Fibroblast of lung (primary cell): Measurements from ENCODE around the gene UNC13B. TPM values are rescaled to one million over a fixed set of nuclear protein-coding genes. Genes with fewer than 3 reads are reported as not detected.
"Not testable (repeated sequence)": the region's sequence is repeated elsewhere in the genome, so short reads cannot be mapped to it uniquely, and the experiment has no call there.

Experiments
- DNase-seq, 2 donors: peaks; one replicate each; pipeline versions ENCODE4 v3.0.0 to v3.0.0-alpha.2; 2010; ENCODE audit warnings: low read depth in 2 of 2
- H2AFZ ChIP-seq: 2 replicates; pipeline ENCODE4 v1.5.1; 2012; ENCODE audit warnings: low read length, control low read depth, inconsistent platforms
- H3K27ac ChIP-seq: 2 replicates; pipeline ENCODE4 v1.5.1; 2011; ENCODE audit warnings: low read length, control low read depth; ENCODE audit not compliant: insufficient read depth
- H3K27me3 ChIP-seq: 2 replicates; pipeline ENCODE4 v1.5.1; 2011; ENCODE audit warnings: mild to moderate bottlenecking, low read length; ENCODE audit not compliant: control insufficient read depth, insufficient read depth
- H3K36me3 ChIP-seq: 2 replicates; pipeline ENCODE4 v1.5.1; 2011; ENCODE audit warnings: low read length; ENCODE audit not compliant: control insufficient read depth, insufficient read depth
- H3K4me1 ChIP-seq: 2 replicates; pipeline ENCODE4 v1.5.1; 2011; ENCODE audit warnings: low read length; ENCODE audit not compliant: control insufficient read depth, insufficient read depth; ENCODE audit errors: extremely low read depth
- H3K4me2 ChIP-seq: 2 replicates; pipeline ENCODE4 v1.5.1; 2011; ENCODE audit warnings: low read length, control low read depth; ENCODE audit not compliant: insufficient read depth; ENCODE audit errors: extremely low read depth
- H3K4me3 ChIP-seq, 4 experiments: fragments of 200-600 bp in 1 of 4; sonication (generic) in 1 of 4; replicated peaks in 1 of 4; 2 replicates each; pipeline ENCODE4 v1.5.1; 2011 to 2016; ENCODE audit warnings: low read length in 4 of 4, low read depth in 3 of 4, mild to moderate bottlenecking in 3 of 4, control low read depth in 2 of 4, inconsistent platforms in 1 of 4, mixed read lengths in 1 of 4; ENCODE audit not compliant: insufficient read depth in 1 of 4; ENCODE audit errors: control extremely low read depth in 1 of 4
- H3K79me2 ChIP-seq: 2 replicates; pipeline ENCODE4 v1.5.1; 2012; ENCODE audit warnings: mild to moderate bottlenecking, low read length, inconsistent platforms; ENCODE audit not compliant: control insufficient read depth, insufficient read depth
- H3K9ac ChIP-seq: 2 replicates; pipeline ENCODE4 v1.5.1; 2011; ENCODE audit warnings: mild to moderate bottlenecking, low read length, control low read depth; ENCODE audit not compliant: insufficient read depth
- H3K9me3 ChIP-seq: 2 replicates; pipeline ENCODE4 v1.5.1; 2012; ENCODE audit warnings: low read depth, low read length; ENCODE audit not compliant: control insufficient read depth, insufficient read depth
- H4K20me1 ChIP-seq: 2 replicates; pipeline ENCODE4 v1.5.1; 2011; ENCODE audit warnings: low read length; ENCODE audit not compliant: control insufficient read depth, insufficient read depth; ENCODE audit errors: extremely low read depth
- CTCF ChIP-seq, 2 donors: IDR thresholded peaks in 1 of 2; conservative IDR thresholded peaks in 1 of 2; 1 replicate in 1 of 2; 2 replicates in 1 of 2; pipeline ENCODE4 v1.5.1; 2011 to 2012; ENCODE audit warnings: low read length in 2 of 2, control low read depth in 1 of 2, inconsistent platforms in 1 of 2, low read depth in 1 of 2, mild to moderate bottlenecking in 1 of 2
- EZH2 ChIP-seq: IDR thresholded peaks from 2 replicates; pipeline ENCODE4 v1.5.1; 2012; ENCODE audit warnings: low read length, control low read depth, mild to moderate bottlenecking; ENCODE audit errors: missing control alignments
- polyA plus RNA-seq, 2 donors: library from polyadenylated mRNA; depleted of rRNA in 1 of 2; stranded (reverse) in 1 of 2; unstranded in 1 of 2; fragments of >200 nt; gene quantifications; 2 replicates each; pipeline ENCODE4 v1.2.1, GENCODE V29; 2011 to 2012; ENCODE audit warnings: missing spikeins in 1 of 2
- total RNA-seq: library from RNA; depleted of rRNA; stranded (reverse); fragments of >200 nt; gene quantifications from 2 replicates; pipeline ENCODE4 v1.2.1, GENCODE V29; 2014

UNC13B gene
- total and polyA plus RNA-seq, 2 donors (not counting 1 experiment from before 2014, with no cell fraction given): 9.7 to 38.3 TPM

DNA sequence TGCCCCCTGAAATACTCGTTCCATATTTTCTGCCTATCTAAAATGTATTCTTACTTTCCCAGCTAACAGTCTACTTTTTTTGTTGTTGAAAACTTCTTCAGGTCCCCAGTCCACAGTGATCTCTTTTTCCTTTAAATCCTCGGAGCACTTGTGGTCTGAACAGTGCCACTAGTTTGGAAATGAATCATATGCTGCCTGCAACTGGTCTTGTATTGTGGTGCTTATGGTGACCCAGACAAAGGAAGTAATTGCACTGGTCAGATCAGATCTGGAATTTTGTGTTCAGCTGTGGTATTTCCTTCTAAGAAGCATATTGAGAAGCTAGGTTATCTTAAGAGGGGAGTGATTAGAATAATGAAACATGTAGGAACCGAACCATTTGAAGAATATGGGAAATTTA lies 2.9 kb downstream of the UNC13B start:
- peak; percentile 22 to 85 for DNase-seq
- Histone ChIP-seq H3K79me2 (no peaks in the 10 kb centered on the region), H3K9ac (no peak overlapping the region), H3K27me3 (no peaks in the 10 kb centered on the region), H3K4me2 (no peak overlapping the region), H4K20me1 (no peaks in the 10 kb centered on the region), H3K9me3 (no peaks in the 10 kb centered on the region), H3K4me1 (no peaks in the 10 kb centered on the region), H3K36me3 (no peaks in the 10 kb centered on the region), H3K27ac (no peak overlapping the region), H3K4me3 (no peak overlapping the region), H2AFZ (no peak overlapping the region)
- TF ChIP-seq EZH2 (no peak), CTCF (conservative IDR thresholded peaks at IDR 0.05 in 1 of 2, IDR thresholded peaks at IDR 0.05 in 1 of 2; ENCODE audit: low read depth in 1 of 2, low read length in 2 of 2) (no peak)

- not testable (repeated sequence) for H3K4me3 ChIP-seq, H4K20me1 ChIP-seq, H3K36me3 ChIP-seq, H3K79me2 ChIP-seq, H2AFZ ChIP-seq, DNase-seq, H3K4me1 ChIP-seq, H3K4me2 ChIP-seq, H3K27me3 ChIP-seq, H3K9ac ChIP-seq, H3K27ac ChIP-seq, H3K9me3 ChIP-seq
These were observed 5.6 kb downstream of the UNC13B start for GRCh38 chr9:35167429-35167828.

- H3K27me3 ChIP-seq: no peaks in the 10 kb centered on the region
- H3K27ac ChIP-seq: no peak overlapping the region
- no peaks in the 10 kb centered on the region for H4K20me1 ChIP-seq
- H3K4me3 ChIP-seq: no peak overlapping the region
- H2AFZ ChIP-seq: no peak overlapping the region
- no peak overlapping the region for H3K4me2 ChIP-seq
- H3K4me1 ChIP-seq: no peaks in the 10 kb centered on the region
- TF ChIP-seq EZH2 (no peak), CTCF (conservative IDR thresholded peaks at IDR 0.05 in 1 of 2, IDR thresholded peaks at IDR 0.05 in 1 of 2; ENCODE audit: low read depth in 1 of 2, low read length in 2 of 2) (no peak)
- no peaks in the 10 kb centered on the region for H3K36me3 ChIP-seq
- no peak for DNase-seq
- H3K9me3 ChIP-seq: no peaks in the 10 kb centered on the region
- no peak overlapping the region for H3K9ac ChIP-seq
- H3K79me2 ChIP-seq: no peaks in the 10 kb centered on the region
These were observed 7.2 kb downstream of the UNC13B start for GRCh38 chr9:35168963-35169362.
